ENCODE data around the gene SHISA6. TPM values are rescaled to one million over a fixed set of nuclear protein-coding genes. Genes with fewer than 3 reads are reported as not detected.

The SHISA6 gene
- total RNA-seq, 1 donor from 2014 or later: not detected

DNA sequence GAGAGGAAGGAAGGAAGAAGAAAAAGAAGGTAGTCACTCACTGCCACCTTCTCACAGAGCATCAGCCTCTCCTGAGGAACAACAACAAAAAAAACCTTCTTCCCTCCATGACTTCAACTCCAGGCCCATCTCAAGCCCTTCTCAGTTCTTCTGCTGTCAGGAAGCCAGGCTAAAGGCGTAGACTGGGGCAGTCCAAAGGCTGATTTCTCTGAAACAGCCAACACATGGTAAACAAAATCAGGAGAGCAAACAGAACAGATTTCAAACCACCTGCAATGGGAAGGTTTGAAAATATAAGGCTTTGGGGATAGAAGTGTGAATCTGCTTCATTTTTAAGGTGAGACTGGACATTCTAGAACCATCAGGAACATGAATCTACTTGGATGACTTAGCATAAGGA is 200.0 kb downstream of the SHISA6 start:
- no peak for DNase-seq (ENCODE audit: low read depth, low spot score)

DNA sequence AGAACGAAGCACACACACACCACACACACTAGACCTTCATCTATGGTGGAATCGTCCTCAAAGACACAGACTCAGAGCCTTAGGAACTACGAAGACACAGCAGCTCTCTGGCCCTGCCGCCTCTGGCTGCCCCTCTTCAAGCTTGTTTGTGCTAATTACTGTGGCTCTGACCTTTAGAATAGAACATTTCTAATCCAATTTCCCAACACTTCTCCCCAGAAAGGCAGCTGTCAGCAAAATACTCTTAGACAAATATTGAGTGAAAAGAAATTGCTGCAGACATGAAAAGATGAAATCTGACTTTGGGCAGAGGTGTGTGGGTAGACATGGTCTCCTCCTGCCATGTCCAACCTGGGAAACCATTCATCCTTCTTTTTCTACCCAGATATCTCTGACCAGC is 205.3 kb downstream of the SHISA6 start:
- DNase-seq (ENCODE audit: low read depth, low spot score): no peak

DNA sequence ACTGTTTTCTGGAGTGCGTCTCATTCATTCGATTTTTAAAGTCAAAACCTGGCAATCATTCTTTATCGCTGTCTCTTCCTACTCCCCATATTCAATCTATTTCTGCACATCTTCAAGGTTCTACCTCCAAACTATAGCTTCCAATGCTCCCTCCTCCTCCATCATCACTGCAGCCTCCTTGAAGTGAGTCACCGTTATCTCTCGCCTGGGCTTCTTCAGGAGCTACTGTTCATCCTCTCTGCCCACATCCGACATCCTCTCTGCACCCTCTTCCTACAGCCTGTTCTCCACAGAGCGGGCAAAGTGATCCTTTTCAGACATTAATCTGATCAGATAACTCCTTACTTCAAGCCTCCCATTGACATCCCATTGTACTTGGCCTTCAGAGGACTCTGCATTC is 213.1 kb downstream of the SHISA6 start:
- DNase-seq (ENCODE audit: low read depth, low spot score): no peak

DNA sequence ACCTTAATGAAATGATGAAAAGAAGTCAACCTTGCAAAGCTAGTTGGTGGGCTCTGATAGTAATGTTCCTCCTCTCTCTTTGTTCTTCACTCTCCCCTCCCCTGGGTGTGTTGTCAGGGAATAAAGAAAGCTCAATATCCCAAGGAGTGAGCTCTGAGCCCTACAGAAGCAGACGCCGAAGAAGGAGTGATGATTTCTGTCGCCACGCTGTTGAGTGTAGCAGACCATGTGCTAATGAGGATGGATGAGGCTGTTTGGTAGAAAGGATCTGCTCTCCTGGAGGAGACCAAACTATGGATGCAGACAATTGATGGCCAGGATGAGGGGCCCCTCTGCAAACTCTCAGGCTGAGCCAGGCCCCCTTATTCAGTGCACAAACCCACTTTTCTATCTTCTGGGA is 217.3 kb downstream of the SHISA6 start:
- no peak for DNase-seq (ENCODE audit: low read depth, low spot score)

DNA sequence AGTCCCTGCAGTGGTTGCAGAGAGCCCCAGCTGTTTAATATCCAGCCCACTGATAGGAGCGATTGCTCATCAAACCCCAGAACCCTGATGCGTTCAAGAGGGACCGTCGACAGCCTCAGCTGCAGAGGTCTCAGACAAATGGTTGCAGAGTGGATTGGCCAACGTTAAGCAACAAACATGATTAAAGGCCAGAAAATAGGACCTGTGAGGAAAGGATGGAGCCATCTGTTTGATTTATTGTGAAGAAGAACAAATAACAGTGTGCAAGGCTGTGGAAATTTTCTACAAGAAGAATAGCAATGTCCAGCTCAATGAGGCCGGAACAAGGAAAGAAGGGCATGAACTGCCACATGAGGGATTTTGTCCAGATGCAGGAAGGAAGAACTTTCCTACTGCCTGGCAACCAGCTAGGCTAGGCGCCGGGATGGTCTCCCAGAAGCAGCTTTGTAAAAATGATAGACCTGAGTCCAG is 218.9 kb downstream of the SHISA6 start:
- DNase-seq (ENCODE audit: low read depth, low spot score): no peak

DNA sequence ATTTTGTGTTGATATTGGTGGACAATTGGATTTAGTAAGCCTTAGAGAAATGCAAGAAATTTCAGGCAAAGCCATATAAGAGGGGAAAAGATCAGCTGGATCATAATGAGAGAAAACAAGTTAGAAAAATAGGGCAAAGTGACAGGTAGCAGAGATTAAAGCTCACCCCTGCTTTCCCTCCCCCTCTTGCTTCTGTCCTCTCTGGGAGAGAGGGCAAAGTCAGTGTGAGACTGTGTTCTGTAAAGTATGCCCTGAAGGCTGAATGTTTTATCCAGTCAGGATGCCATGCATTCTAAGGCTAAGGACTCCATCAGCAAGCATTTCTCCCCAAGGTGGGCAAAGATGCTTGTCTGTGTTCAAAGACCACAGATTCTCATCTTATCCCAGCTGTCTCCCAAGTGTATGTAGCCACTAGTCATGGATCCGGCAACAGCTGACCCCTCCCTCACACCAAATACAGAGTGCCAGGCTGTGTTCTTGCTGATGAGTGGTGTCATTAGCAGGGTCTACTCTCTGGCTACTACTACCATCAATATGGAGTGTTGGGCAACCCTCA is 221.1 kb downstream of the SHISA6 start:
- no peak for DNase-seq (ENCODE audit: low read depth, low spot score)

DNA sequence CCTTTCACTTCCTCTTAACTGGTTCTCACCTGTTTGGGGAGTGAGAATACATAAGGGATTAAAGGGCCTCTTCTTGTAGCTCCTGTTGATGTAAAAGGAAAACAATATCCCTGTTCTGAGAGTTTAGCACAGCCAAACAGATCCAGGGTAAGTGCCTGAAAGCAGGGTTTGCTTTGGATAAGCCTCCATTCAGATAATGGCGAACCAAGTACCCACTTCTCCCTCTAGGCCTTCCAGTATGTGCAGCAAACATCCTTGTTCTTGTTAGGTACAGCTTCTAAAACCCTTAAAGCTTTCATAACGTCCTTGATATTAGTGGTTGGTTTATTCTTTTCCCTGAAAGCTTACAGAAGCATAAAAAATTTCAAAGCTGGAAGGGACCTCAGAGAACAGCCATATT is 226.6 kb downstream of the SHISA6 start:
- no peak for DNase-seq (ENCODE audit: low read depth, low spot score)

DNA sequence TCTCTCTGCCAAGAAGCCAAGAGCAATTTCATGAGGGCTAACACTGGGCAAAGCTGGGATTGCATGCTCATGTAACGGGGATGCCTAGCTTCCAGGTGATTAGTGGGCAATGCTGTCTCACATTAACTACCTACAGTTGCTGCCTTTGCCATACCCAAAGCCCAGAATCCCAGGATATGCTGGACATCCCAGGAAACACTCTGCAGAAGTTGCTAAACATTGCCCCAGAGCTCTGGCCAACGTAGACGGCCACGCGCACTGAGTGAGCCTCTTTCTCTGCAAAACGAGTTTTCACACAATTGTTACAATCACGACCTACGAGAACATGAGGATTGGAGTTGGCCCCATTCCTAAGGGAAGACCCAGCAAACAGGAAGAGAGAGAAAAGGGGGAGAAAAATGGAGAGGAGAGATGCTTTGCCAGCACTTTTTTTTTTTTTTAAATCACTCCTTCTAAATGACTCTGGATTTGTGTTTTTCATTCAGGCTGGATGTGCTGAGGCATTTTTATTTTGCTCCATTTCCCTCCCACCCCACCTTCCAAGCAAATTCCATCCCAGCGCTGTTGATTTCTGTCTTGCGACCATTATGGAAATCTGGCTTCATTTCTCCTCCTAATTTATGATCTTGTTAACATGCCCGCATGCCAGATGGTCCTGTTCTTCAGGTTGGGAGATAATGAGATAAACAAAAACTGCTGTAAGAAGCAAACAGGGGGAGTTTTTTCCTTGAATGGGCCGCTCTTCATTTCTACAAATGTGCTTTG is 244.5 kb downstream of the SHISA6 start:
- DNase-seq (ENCODE audit: low read depth, low spot score): no peak

DNA sequence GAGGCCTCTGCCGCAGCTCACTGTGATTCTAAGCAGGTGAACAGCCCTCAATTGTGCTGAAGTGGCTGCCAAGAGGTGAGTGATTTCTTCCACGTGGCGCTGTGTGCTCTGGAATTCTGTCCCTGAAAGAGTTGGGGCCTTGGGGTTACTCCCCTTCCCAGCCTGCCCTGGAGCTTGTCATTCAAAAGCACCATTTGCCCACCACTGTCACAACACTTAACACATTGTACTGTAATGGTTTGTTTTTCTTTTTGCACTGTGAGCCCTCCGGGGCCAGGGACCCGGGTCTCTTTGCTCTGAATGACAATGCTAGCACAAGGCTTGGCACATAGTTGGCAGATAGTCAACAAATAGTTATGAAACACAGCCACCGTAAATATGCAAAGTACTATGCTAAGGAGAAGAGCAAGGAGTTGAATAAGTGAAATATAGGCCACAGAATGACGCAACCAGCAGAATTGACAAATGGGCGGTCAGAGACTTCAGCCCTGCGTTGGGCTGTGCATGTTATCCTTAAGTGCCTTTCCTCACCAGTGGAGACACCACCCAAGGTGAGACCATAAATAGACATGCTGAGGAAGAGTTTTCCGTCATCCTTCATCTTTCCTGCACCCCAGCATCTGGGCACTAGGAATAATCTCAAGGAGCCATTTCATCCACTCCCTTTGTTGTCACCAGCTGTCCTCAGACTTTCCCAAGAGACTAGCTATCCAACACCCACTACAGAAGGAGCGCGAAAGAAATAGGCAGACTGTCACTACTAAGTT is 245.3 kb downstream of the SHISA6 start:
- no peak for DNase-seq (ENCODE audit: low read depth, low spot score)

DNA sequence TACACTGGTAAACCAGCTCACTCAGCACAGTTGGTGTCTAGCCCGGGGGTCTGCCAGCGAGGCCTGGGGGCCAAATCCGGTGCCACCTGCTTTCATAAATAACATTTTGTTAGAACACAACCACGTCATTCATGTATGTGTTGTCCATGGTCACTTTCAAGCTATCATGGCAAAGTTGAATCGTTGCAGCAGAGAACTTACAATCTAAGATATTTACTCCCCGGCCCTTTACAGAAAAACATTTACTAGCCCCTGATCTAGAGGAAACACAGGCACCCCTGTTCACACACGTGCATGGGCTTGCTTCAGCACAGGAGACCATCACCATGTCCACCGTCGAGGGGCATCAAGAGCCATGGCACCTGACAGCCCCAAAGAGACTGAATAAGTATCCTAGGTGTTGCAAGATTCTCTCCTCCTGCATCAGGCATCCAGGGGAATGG is 245.9 kb downstream of the SHISA6 start:
- no peak for DNase-seq (ENCODE audit: low read depth, low spot score)

DNA sequence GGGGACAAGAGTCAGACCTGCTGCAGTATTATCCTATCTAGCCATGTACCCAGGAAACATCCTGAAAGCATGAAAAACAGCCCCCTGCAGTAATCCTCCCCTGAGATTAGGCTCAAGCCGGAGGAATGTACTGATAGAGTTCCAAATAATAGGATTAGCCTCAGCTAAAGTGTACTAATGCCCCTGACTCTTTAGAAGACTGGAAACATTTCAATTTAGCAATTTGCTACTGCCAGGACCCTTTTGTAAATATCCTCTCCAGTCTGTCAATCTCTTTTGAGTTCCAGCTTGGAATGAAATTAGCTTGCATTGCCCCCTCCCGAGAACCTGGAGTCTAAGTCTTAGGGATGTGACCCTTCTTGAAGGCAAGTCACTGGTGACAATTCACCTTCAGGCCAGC is 246.5 kb downstream of the SHISA6 start:
- no peak for DNase-seq (ENCODE audit: low read depth, low spot score)

DNA sequence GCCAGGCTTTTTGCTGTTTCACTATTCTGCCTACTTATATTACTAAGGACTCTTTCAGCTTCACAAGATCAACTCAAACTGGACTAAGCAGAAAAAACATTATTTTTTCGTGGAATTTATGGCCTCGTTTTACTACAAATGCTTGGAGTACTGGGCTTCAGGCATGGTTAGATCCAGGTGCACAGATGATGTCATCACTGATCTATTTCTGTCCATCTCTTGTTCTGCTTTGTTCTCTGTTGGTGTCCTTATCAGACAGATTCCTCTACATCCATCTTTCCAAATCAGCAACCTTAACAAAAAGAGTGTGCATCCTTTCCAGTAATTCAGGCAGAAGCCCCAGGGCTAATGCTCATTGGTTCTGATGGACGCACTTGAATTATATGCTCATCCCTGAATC is 247.4 kb downstream of the SHISA6 start:
- no peak for DNase-seq (ENCODE audit: low read depth, low spot score)

DNA sequence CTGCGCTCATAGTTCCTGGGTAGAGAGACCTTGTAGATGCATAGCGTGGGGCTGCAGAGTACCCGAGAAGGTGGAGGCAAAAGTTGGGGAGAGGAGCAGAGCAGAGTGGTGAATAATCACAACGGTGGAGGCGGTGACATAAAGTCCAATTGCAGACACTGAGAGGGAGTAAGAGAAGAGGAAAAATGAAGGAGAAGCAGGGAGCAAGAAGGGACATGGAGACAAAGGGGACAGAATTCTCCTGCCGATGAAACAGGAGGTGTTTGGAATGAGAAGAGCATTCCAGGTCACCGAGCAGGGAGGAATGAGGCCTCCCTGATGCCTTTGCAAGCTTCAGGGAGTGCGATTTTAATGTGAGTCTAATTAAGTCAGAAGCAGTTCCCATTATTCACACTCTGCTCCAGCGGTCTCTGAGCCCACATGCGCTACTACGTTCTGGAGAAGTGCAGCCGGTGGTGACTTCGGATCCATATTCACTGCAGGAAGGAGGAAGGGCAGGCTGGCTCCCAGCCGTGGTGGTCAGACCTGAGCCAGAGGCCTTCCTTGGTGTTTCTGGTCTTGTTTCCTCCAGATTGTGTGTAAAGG is 249.2 kb downstream of the SHISA6 start:
- no peak for DNase-seq (ENCODE audit: low read depth, low spot score)

DNA sequence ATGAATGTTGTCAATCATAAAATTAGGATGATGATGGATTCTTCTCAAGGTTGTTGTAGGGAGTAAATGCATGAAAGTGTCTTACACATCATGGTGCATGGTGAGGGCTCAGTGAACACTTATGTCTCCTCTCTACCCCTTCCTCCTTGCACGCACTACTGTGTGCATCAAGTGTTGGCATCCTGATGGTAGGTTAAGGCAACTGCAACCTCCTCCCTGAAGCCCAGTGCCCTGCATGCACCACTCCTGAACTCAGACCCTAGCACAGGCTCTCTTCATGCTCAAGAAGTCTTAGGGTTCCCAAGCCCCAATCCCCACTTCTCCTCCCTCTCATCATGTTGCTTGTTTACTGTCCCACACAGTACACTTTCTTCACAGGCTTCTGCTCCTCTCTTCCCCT is 251.5 kb downstream of the SHISA6 start:
- DNase-seq (ENCODE audit: low read depth, low spot score): no peak

DNA sequence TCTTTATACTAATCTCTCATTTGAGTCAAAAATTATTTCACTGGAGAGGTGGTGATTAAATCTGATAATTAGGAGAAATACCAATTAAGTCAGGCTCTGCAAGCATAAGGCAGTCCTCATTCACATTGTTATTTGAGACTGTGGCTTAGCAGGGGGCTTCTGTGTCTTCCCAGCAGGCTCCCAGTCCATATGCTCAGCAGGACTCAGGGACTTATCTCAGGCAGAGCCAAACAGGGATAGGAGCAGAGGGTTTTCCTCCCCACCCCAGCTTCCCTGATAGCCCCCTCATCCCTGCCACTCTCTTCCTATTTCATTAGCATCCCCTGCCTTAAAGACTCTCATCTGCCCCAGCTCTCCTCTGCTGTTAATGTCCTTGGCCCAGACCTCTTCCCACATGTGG is 252.9 kb downstream of the SHISA6 start:
- DNase-seq (ENCODE audit: low read depth, low spot score): no peak

DNA sequence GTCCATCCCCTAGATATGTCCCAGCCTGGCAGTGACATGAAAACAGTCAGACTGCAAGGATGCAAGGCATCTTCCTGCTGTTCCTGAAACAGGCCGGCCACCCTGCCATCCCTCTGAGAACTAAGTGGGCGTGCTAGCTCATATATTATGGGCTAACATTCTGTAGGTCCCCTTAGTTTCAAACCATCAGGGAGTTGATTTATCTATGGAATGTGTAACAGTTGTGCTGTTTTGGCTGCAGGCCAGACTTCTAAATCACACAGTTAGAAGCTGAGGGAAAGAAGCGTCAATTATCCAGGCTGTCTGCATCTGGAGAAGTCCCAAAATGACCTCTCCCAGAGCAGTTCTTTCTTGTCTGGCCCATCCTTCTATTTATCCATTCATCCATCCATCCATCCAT is 254.6 kb downstream of the SHISA6 start:
- DNase-seq (ENCODE audit: low read depth, low spot score): no peak

DNA sequence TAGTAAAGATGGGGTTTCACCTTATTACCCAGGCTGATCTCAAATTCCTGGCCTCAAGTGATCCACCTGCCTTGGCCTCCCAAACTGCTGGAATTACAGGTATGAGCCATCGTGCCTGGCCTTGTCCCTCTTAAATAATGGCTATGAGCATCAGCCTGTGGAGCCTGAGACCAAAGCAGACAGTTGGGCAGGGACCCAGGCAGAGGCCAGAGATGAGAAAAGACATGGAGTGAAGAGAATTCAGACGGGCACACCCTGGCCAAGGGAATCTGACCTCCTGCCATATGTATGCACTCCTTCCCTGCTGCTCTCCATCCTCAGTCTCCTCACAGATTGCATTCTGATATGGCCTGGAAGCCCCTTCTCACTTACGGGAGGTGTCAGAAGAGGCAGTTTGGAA is 258.9 kb downstream of the SHISA6 start:
- no peak for DNase-seq (ENCODE audit: low read depth, low spot score)

DNA sequence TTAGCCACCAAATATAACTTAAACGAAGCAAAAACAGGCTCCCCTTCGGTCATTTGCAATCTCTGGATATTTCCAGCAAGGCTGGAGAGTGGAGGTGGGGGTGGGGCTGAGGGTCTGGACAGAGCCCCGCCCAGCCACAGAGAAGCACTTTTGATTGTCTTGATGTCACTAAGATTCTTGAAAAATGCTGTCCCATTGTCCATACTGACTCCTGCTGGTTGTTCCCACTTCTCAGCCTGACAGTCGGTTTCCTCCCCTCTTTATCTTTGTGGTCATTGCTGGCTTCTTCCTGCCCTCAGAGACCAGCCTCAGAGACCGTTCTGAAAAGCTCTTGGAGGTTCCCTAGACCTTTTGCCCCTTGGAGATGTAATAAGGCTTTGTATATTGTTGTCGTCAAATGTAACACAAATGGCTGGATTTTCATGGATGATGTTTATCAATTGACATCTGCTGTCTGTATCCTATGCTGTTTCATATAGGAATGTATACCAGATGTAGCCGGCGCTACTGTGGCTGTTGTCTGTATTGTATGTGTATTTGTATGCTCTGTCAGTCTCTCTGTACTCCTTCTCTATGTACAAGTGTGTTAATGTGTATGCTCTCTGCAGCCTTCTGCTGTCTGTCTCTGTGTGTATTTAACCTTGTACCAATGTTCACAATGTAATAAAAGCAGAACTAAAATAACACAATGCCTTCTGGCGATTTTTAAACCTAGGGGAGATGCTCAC is 262.5 kb downstream of the SHISA6 start:
- no peak for DNase-seq (ENCODE audit: low read depth, low spot score)

DNA sequence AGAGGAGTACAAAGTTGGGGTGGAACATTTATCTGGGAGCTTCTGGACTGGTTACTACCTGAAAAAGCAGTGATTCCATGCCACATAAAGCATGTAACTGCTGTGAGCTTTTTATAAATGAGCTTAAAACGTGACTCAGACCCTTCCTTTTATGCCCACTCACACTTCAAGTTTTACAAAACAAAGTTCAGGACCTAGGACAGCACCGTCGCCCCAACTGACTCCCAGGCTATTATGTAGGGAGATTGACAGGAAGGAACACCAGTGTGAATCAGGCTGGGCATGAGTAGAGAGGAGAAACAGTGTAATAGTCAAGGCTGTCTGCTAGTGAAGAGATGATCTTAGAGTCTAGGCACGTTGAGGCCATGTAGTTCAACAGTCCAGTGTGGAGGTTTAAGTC is 265.6 kb downstream of the SHISA6 start:
- no peak for DNase-seq (ENCODE audit: low read depth, low spot score)

DNA sequence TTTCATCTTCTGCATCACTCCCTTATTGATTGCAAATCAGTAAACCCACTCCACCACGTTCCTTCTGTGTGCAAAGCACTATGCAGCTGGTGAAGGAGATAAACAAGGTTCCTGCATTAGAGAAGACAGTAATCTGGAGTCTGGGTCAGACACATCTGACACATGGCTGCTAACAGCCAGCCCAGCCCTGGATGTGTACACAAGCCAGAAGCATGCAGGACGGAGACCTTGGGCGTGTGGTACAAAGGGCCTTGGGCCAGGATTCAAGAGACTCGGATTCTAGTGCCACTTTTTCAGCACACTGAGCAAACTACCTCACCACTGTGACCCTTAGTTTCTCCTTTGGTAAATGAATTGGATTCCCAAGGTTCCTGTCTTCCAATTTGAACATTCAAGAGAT is 270.7 kb downstream of the SHISA6 start:
- no peak for DNase-seq (ENCODE audit: low read depth, low spot score)

DNA sequence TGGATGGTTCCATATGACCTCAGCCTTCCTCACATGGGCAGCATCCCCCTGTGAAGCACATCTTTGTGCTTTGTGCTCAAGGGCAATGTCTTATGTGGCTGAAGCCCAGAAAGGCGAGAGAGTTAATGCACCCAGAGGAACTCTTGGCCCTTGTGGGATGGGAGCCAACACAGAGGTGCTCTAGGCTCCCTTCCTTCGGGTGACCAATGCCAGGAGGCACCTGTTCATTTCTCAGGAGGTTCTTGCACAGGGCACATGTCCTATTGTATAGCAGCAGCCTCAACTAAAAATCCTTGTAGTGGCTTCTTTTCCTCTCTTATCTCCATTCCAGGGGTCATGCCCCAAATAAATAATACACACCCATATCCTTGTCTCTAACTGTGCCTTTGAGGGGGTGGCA is 273.6 kb downstream of the SHISA6 start:
- no peak for DNase-seq (ENCODE audit: low read depth, low spot score)
